ENCODE measurements around the gene HCN2.
A peak's percentile ranks its signal among the peaks of the same experiment; 100 is the strongest.

Gene HCN2

DNA sequence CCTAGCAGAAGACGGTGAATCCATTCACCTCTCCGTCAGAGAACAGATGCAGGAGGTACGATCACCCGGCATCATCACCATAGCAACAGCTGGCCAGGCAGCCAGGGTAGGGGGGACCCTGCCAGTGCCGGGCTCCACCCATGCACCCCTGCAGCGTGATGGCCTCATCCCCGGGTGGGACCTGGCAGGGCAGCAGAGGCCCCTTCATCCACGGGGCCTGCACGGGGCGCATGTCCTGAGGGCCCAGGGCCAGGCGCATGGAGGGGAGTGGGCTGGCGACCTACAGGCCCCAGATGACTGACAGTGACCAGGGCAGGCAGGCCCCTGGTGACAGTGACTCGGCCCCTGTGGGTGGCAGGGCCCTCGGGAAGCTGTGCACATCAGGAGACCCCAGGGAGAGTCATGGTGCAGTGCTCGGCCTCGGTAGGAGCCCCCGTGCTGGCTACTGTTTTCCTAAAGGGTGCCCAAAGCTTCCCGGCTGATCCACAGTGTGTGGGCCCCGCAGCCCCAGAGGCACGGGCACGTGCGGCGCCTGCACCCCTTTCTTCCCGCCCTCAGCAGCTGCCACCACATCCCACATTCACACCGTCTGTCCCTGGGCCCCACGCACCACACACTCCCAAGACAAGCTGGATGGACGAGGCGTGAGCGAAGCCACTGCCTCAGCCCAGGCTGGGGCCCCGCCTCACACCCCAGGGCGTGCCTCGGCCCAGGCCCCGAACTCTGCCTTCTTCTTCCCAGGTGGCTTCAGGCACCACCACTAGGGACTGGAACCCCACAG is 68.6 kb downstream of the HCN2 start:
- DNase-seq = no peak

DNA sequence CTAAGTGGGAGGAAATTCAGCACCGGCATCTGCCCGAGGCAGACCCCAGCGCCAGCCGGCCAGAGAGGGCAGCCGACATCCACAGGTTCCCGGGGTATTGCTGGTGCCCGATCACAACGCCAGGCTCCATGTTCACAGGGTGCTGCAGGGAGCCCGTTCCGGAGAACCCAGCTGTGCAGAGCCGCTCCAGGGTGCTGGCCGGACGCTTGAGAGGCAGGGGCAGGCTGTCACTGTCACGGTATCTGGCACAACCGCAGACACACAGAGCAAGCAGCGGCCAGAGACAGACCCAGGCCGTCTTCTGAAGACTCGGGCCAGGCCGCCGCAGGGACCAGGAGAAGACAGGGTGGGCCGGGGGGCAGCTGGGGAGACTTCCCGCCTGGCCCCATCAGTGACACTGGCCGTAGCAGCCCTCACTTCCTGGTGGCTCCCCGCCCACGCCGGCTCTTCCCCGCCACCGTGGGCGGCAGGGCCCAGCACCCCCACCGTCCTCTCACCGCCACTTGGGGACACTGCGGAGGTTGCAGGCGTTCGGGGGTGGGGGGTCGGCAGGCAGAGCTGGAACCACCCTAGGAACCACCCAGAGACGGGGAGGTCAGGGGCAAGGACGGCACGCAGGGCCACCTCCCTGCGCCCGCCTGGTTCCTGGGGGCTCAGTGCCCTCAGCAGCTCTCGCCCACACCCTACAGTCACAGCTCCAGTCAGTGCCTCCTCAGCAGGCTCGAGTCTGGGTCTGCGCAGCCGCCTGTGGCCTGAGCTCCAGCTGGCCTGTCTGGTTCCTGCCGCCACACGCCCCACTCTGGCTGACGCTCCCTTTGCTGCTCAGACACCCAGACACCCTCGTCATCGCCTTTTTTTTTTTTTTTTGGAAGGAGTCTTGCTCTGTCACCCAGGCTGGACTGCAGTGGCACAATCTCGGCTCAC is 69.5 kb downstream of the HCN2 start:
- DNase-seq = no peak

DNA sequence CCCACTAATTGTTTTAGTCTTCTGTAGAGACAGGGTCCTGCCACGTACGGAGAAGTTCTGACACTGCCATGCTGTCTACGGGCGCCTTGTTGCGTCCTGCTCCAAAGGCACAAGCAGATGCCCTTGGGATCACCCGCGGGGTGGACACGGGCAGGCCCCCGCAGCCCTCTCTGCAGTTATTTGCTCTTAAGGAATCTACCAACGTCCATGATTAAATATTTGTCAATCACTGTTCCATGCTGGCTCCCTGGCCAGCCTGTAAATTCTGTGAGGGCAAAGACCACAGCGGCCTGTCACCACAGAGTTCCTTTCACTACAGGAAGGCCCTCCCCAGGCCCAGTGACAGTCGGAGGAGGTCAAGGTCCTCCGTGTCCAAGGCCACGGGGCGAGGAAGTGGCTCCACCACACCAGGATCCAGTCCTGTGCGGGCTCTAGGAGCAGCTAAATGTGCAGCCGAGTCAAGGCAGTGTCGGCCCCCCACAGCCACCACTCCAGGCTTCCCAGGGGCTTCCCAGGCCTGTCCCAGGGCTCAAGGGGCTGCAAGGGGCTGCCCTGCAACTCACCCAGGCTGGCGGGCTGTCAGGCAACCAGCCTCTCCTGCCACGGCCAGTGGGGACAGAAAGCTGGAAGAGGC is 71.2 kb downstream of the HCN2 start:
- no peak for DNase-seq

DNA sequence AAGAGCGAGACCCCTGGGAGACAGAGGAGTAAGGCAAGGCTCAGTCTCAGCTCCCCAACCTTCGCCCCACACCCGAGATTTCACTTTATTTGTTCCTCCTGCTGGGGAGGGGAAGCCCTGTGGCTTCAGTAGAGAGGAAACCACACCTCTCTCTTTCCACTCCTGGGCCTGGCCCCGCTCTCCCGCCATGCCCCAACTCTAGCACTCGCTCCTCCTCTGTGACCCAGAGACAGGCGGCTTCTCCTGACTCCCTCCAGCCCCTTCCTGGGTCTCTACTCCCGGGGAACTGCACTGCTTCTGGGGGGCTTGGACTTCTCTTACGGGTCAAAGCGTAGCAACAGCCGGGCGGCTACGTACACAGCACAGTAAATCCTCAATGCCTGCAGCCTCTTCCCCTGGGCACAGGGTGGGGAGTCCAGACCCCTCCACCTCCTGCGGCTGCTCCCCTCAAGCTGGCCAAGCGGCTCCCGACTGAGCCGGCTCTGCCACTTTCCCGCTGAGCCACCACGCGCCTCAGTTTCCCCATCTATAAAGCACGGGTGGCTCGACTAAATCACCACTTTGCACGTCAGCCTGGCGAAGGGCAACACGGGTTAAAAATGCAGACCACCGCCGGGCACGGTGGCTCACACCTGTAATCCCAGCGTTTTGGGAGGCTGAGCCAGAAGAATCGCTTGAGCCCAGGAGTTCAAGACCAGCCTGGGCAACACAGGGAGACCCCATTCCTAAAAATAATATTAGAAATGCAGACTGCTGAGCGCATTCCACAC is 71.9 kb downstream of the HCN2 start:
- DNase-seq = no peak

DNA sequence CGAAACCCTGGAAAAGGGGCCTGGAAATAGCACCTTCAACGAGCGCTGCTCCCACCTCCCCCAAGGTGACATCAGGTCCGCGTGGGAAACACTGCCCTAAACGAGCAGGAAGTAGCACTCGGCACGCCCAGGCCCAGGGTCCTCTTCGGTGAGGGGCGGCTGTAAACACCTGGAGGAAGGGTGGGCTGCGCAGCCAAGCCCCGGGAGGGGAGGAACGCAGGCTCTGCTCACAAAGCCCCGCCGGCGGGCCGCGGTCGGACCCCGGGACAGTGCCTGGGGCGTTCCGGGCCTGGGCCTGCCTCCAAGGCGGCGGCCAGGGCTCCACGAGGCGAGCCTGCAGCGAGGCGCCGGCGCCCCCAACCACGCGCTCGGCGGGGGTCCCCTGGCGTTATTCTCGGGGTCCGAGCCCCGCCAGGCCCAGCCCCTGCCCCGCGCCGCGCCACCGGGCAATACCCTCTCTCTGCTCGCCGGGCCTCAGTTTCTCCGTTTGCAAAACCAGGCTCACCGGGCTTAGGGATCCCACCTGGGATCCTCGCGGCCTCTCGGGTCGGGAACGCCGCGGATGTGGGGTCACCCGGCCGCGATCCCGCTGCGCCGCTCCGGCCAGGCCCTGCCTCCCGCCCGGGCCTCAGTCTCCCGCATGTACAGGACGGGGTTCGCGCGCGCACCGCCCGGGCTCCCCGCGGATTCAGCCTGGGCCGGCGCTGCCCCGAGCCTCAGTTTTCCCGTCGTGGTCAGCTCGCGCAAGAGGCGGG is 72.7 kb downstream of the HCN2 start:
- no peak for DNase-seq

DNA sequence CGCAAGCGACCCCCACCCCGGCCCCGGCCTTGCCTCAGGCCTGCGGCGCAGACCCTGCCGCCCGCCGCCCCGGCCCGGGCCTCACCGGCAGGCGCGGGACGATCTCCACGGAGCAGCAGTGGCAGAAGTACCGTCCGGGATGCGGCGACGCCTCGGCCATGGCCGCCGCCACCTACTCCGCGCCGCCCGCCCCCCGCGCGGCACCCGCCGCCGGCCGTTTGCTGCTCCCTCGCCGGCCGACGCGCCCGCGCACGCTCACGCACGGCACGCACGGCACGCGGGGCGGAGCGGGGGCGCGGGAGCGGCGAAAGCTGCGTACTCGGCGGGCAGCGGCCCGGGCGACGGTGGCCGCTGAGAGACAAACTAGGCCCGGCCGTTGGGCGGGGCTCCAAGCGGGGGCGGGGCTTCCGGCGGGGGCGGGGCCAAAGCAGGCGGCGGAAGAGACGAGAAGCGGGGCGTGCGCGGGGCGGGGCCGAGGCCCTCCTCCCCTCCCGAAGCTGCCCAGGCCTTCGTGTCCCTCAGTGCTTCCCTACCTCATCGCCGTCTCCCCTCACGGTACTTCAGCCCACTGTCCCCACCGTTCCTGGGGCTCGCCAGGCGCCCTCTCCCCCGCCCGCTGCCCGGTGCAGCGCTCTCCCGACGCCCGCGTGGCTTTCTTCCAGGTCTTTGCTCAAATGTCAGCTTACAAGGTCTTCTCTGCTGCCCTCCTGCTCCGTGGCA is 73.4 kb downstream of the HCN2 start, which contains the start of gene RNF126:
TSS of gene RNF126 (minus strand) at position 253 of the 720 bp plus-strand sequence. CDS start at position 160, 93 bp downstream.
- peak; percentile 84 to 86 for DNase-seq

DNA sequence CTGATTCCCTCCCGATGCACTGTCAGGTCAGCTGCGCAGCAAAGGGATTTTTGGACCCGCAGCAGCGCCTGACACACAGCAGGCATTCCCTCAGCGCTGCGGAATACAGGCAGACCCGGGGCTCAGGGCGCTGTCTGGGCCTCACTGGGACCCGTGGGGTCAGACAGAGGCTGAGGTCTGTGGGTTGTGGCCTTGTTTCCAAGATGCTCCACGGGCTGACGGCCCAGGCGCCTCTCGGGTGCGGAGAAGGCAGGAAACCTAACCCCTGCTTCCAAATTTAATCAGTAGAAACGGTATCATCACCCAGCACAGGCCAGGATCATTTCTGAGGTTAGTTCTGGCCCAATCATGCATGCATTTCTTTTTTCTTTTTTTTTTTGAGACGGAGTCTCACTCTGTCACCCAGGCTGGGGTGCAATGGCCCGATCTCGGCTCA is 74.0 kb downstream of the HCN2 start:
- no peak for DNase-seq

DNA sequence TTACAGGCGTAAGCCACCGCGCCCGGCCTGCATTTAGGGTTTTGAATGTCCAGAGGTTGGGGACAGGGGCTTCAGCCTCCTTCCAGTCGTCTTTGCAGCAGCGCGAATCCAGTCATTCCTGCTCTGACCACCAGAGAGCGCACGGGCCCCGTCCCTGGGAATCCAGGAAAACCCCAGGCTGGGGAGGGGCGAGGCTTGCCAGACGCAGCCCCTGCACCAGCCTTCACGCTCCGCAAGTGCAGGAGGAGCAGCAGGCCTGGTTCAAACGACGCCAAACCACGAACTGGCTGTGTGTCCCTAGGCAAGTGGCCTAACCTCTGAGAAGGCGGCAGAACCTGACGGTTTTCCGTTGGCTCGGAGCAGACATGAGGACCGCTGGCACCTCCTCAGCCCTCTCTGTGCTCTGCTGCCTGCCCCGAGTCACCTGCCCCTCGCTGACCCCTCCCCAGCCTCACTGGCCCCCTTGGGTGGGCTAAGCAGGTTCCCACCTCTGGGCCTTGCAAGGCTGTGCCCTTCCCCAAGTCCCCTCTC is 75.3 kb downstream of the HCN2 start:
- DNase-seq = peak; percentile 47 to 67

Data from hippocampal formation (tissue), 2 donors.